HL-60 (cell line): ENCODE measurements around the gene COL9A1.

Experiments
- DNase-seq, 2 experiments: peaks; one replicate each; pipeline ENCODE4 v3.0.0-alpha.2; 2010 to 2020; ENCODE audit warnings: low read depth in 1 of 2, low spot score in 1 of 2
- H3K27ac ChIP-seq: fragments of 250-450 bp; sonication (Bioruptor Pico); replicated peaks from 2 replicates; pipeline ENCODE4 v1.5.1; 2020; ENCODE audit warnings: mild to moderate bottlenecking, moderate library complexity
- H3K27me3 ChIP-seq: fragments of 250-450 bp; sonication (Bioruptor Pico); 2 replicates; pipeline ENCODE4 v1.5.1; 2021; ENCODE audit warnings: mild to moderate bottlenecking, moderate library complexity; ENCODE audit not compliant: insufficient read depth, poor library complexity, severe bottlenecking
- H3K4me3 ChIP-seq: replicated peaks from 2 replicates; pipeline ENCODE4 v1.5.1; 2011; ENCODE audit warnings: mild to moderate bottlenecking, control low read depth, low read length; ENCODE audit not compliant: insufficient read depth
- GABPA ChIP-seq: IDR thresholded peaks from 2 replicates; pipeline ENCODE4 v1.6.1; 2012; ENCODE audit warnings: low read depth
- POLR2AphosphoS5 ChIP-seq: IDR thresholded peaks from 2 replicates; pipeline ENCODE4 v1.6.1; 2012; ENCODE audit warnings: low read depth
- SPI1 ChIP-seq: IDR thresholded peaks from 2 replicates; pipeline ENCODE4 v1.6.1; 2012; ENCODE audit warnings: low read depth, mild to moderate bottlenecking, borderline replicate concordance
- TF ChIP-seq, protein P1 (sequence below): IDR thresholded peaks from one replicate; pipeline ENCODE4 v1.5.1; 2011; ENCODE audit warnings: low read length, control low read depth, inconsistent platforms; ENCODE audit not compliant: insufficient read depth
- TF ChIP-seq, protein P2 (sequence below): IDR thresholded peaks from 2 replicates; pipeline ENCODE4 v1.6.1; 2012; ENCODE audit warnings: low read depth; ENCODE audit not compliant: insufficient replicate concordance

Gene COL9A1

DNA sequence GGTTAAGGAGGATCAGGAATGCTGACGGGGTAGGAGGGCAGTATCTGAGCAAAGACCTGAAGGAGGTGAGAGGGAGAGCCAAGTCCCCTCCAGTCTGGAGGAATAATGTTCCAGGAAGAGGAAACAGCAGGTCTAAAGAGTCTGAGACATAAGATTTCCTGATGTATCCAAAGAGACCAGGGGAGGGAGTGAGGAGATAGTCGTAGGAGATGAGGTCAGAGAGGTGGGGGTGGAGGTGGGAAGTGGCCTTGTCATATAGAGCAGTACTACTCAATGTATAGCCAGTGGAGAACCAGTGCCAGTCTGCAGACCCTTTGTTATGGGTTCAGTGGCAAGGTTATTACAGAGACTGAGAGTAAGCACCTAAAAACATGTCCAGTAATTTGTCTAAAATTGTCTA, 130.6 kb downstream of the COL9A1 start:
- no peak for TF ChIP-seq GABPA
- TF ChIP-seq, protein P1, sequence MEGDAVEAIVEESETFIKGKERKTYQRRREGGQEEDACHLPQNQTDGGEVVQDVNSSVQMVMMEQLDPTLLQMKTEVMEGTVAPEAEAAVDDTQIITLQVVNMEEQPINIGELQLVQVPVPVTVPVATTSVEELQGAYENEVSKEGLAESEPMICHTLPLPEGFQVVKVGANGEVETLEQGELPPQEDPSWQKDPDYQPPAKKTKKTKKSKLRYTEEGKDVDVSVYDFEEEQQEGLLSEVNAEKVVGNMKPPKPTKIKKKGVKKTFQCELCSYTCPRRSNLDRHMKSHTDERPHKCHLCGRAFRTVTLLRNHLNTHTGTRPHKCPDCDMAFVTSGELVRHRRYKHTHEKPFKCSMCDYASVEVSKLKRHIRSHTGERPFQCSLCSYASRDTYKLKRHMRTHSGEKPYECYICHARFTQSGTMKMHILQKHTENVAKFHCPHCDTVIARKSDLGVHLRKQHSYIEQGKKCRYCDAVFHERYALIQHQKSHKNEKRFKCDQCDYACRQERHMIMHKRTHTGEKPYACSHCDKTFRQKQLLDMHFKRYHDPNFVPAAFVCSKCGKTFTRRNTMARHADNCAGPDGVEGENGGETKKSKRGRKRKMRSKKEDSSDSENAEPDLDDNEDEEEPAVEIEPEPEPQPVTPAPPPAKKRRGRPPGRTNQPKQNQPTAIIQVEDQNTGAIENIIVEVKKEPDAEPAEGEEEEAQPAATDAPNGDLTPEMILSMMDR, result no peak
- TF ChIP-seq POLR2AphosphoS5, result no peak
- TF ChIP-seq, protein P2, sequence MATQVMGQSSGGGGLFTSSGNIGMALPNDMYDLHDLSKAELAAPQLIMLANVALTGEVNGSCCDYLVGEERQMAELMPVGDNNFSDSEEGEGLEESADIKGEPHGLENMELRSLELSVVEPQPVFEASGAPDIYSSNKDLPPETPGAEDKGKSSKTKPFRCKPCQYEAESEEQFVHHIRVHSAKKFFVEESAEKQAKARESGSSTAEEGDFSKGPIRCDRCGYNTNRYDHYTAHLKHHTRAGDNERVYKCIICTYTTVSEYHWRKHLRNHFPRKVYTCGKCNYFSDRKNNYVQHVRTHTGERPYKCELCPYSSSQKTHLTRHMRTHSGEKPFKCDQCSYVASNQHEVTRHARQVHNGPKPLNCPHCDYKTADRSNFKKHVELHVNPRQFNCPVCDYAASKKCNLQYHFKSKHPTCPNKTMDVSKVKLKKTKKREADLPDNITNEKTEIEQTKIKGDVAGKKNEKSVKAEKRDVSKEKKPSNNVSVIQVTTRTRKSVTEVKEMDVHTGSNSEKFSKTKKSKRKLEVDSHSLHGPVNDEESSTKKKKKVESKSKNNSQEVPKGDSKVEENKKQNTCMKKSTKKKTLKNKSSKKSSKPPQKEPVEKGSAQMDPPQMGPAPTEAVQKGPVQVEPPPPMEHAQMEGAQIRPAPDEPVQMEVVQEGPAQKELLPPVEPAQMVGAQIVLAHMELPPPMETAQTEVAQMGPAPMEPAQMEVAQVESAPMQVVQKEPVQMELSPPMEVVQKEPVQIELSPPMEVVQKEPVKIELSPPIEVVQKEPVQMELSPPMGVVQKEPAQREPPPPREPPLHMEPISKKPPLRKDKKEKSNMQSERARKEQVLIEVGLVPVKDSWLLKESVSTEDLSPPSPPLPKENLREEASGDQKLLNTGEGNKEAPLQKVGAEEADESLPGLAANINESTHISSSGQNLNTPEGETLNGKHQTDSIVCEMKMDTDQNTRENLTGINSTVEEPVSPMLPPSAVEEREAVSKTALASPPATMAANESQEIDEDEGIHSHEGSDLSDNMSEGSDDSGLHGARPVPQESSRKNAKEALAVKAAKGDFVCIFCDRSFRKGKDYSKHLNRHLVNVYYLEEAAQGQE, result no peak
- no peak for TF ChIP-seq SPI1
- DNase-seq, result no peak
- no peak overlapping the region for H3K27ac ChIP-seq
- H3K27me3 ChIP-seq, result peaks cover 10% of the 10 kb centered on the region
- H3K4me3 ChIP-seq, result no peak overlapping the region

DNA sequence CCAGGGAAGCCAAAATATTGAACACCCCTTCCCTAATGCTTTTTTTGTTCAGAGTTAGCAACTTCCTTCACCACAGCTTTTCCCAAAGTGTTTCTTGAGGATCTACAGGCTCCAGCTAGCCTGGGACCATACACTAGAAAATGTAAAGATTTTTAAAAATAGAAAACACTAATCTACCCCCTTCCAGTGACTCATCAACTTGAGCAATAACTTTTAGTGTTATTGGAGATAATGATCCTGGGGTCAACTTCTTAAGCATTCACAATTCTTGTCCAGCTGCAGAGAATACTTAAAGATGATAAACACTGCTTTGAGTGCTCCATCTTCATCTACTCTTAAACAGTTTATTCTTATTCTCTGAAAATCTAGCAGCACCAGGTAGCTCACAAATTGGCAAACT, 131.6 kb downstream of the COL9A1 start:
- TF ChIP-seq, protein P2, result no peak
- TF ChIP-seq, protein P1, result no peak
- TF ChIP-seq SPI1, result no peak
- no peak for TF ChIP-seq GABPA
- no peak for TF ChIP-seq POLR2AphosphoS5
- Histone ChIP-seq H3K27ac (no peak overlapping the region), H3K4me3 (no peak overlapping the region), H3K27me3 (peaks cover 10% of the 10 kb centered on the region)
- DNase-seq, result no peak

DNA sequence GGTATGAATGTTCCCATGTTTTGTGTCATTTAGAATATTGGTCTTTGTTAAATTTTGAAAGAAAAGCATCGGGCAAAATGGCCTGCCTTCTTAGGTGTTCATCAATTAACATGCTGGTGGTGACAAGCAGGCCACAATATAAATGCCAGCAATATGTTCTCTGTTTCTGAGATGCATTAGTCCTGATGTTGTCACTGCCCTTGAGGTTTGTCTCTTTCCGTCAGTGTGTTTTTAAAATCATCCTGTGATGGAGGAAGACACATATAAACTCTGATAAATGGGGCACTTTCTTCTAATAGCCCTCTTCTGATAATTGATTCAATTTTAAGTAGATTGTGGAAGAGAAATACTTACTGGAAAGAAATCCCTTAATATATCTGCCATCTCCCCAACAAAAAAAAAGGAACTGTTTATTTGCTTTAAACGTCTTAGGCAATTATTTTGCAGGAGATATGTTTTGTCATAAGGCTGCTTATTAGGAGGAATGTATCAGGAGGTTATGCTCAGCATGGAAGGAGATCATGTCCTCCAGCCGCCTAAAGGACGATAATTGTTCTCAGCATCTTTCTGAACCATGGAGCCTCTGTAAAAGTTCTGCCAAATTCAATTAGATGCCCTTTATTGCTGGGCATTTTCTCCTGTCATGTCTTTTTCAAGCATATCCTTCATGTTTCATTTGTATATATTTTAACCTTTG, 134.1 kb downstream of the COL9A1 start:
- H3K27ac ChIP-seq, result no peak overlapping the region
- H3K4me3 ChIP-seq, result no peak overlapping the region
- H3K27me3 ChIP-seq, result peaks cover 10% of the 10 kb centered on the region
- no peak for DNase-seq
- no peak for TF ChIP-seq POLR2AphosphoS5
- TF ChIP-seq, protein P2, result no peak
- TF ChIP-seq, protein P1, result no peak
- TF ChIP-seq SPI1, result no peak
- no peak for TF ChIP-seq GABPA
